DMS53 treated with DMSO at 0.1 percent for 48 hours (cell line): ENCODE measurements around the gene ITGA8.
A peak's percentile ranks its signal among the peaks of the same experiment; 100 is the strongest.

ENCODE experiments used
- DNase-seq: peaks from one replicate; lab custom pipeline; 2025; ENCODE audit not compliant: unreplicated experiment; lab: John Stamatoyannopoulos, UW

ITGA8 gene

GRCh38 chr10:15737656-15738055, 17.9 kb upstream of the ITGA8 start:
- DNase-seq: no peak

GRCh38 chr10:15735763-15736162, 16.0 kb upstream of the ITGA8 start:
- no peak for DNase-seq

GRCh38 chr10:15730341-15730740, 10.6 kb upstream of the ITGA8 start:
- DNase-seq: no peak

- DNase-seq: no peak
Observed at GRCh38 chr10:15729890-15730289, 10.2 kb upstream of the ITGA8 start.

- no peak for DNase-seq
Observed at GRCh38 chr10:15726042-15726441, 6.3 kb upstream of the ITGA8 start.

- peak; percentile 24 for DNase-seq
Observed at GRCh38 chr10:15725603-15726002, 5.9 kb upstream of the ITGA8 start.

GRCh38 chr10:15724683-15725082, 5.0 kb upstream of the ITGA8 start:
- no peak for DNase-seq

GRCh38 chr10:15723803-15724202, 4.1 kb upstream of the ITGA8 start:
- DNase-seq: no peak

GRCh38 chr10:15720635-15721287, 1.0 kb upstream of the ITGA8 start:
- no peak for DNase-seq

GRCh38 chr10:15719049-15719898, 448 bp downstream of the ITGA8 start:
- no peak for DNase-seq

- DNase-seq: no peak
Observed at GRCh38 chr10:15718694-15719048, 1.1 kb downstream of the ITGA8 start.

GRCh38 chr10:15715619-15716227, 4.0 kb downstream of the ITGA8 start:
- DNase-seq: no peak

- no peak for DNase-seq
Observed at GRCh38 chr10:15714847-15715246, 4.9 kb downstream of the ITGA8 start.

- no peak for DNase-seq
Observed at GRCh38 chr10:15712883-15713282, 6.8 kb downstream of the ITGA8 start.

GRCh38 chr10:15710455-15710854, 9.3 kb downstream of the ITGA8 start:
- no peak for DNase-seq

GRCh38 chr10:15705298-15705697, 14.4 kb downstream of the ITGA8 start:
- DNase-seq: no peak

- DNase-seq: no peak
Observed at GRCh38 chr10:15704581-15704968, 15.1 kb downstream of the ITGA8 start.

- no peak for DNase-seq
Observed at GRCh38 chr10:15703944-15704580, 15.7 kb downstream of the ITGA8 start.

GRCh38 chr10:15703151-15703880, 16.4 kb downstream of the ITGA8 start:
- no peak for DNase-seq

- no peak for DNase-seq
Observed at GRCh38 chr10:15700078-15700674, 19.5 kb downstream of the ITGA8 start.

GRCh38 chr10:15695852-15696251, 23.9 kb downstream of the ITGA8 start:
- no peak for DNase-seq
